Stimulated activated CD8-positive, alpha-beta memory T cell treated with anti-CD3 and anti-CD28 coated beads, Interleukin-12 subunit alpha, Interleukin-12 subunit beta, amount 100 ng/mL, for 24 hours (primary cell): ENCODE measurements around the gene ACBD6.

Source experiments
- DNase-seq: peaks from one replicate; pipeline ENCODE4 v3.0.0-alpha.2; 2020; ENCODE audit errors: extremely low read depth

The ACBD6 gene

GRCh38 chr1:180241716-180242544 is 260.4 kb downstream of the ACBD6 start:
- DNase-seq, result no peak

- DNase-seq, result no peak
Measured at GRCh38 chr1:180239145-180240096, 263.0 kb downstream of the ACBD6 start.

GRCh38 chr1:180238675-180239074 is 263.7 kb downstream of the ACBD6 start:
- DNase-seq, result no peak
